K562 (cell line): ENCODE results near the gene LSM11. TPM values are rescaled to one million over a fixed set of nuclear protein-coding genes. Genes with fewer than 3 reads are reported as not detected.

ENCODE experiments used
- ATAC-seq: fragments of 200-7000 bp; cut with Tn5 transposase; 3 replicates; pipeline ENCODE4 v1.9.1; 2020; ENCODE audit warnings: moderate library complexity
- BruUV-seq: library from RNA; stranded (reverse); fragments of 400-500 nt; replicated peaks from 2 replicates; lab custom pipeline; 2021; lab: Mats Ljungman, UMichigan
- CTCF ChIA-PET: fragments of 300-600 bp; formaldehyde crosslinking; extraction: SDS; loops from one replicate; lab custom pipeline; 2021; ENCODE audit warnings: low intra/inter-chr PET ratio; lab: Yijun Ruan, JAX
- POLR2A ChIA-PET: fragments of 300-600, 350-650 bp; sonication (Branson Sonifier 250); formaldehyde crosslinking; extraction: SDS; loops from one replicate; lab custom pipeline; 2021; ENCODE audit warnings: antibody characterized with exemption, inconsistent platforms; lab: Yijun Ruan, JAX
- DNase-seq, 4 experiments: peaks; one replicate each; pipeline versions ENCODE4 v3.0.0 to v3.0.0-alpha.2; 2011 to 2018; ENCODE audit warnings: low spot score in 3 of 4, mixed read lengths in 3 of 4; ENCODE audit errors: extremely low read depth in 1 of 4
- FAIRE-seq: peaks from 2 replicates; lab custom pipeline; 2011; peaks lifted over from hg19 to GRCh38; lab: Jason Lieb, UNC
- H2AFZ ChIP-seq: 2 replicates; pipeline ENCODE4 v1.6.0; 2011; ENCODE audit warnings: low read depth, low read length, control low read depth, inconsistent platforms
- H3K27ac ChIP-seq: fragments of 200-600 bp; 3 replicates; pipeline ENCODE4 v1.8.0; 2011; ENCODE audit warnings: low read depth, mild to moderate bottlenecking, control low read depth, inconsistent platforms, low read length, moderate library complexity, mixed read lengths; ENCODE audit errors: extremely low read depth
- H3K27me3 ChIP-seq, 2 experiments: fragments of 300-600 bp in 1 of 2; 2 replicates in 1 of 2; 3 replicates in 1 of 2; pipeline versions ENCODE4 v1.6.0 to v1.8.0; 2011; ENCODE audit warnings: inconsistent platforms in 2 of 2, low read length in 2 of 2, mild to moderate bottlenecking in 1 of 2, mixed read lengths in 1 of 2, moderate library complexity in 1 of 2; ENCODE audit not compliant: control insufficient read depth in 2 of 2, insufficient read depth in 2 of 2
- H3K36me3 ChIP-seq: fragments of 300-600 bp; 3 replicates; pipeline ENCODE4 v1.8.0; 2011; ENCODE audit warnings: mild to moderate bottlenecking, low read length, inconsistent platforms; ENCODE audit not compliant: control insufficient read depth, insufficient read depth
- H3K4me1 ChIP-seq, 2 experiments: fragments of 200-600 bp in 1 of 2; replicated peaks in 1 of 2; 2 replicates in 1 of 2; 3 replicates in 1 of 2; pipeline versions ENCODE4 v1.5.1 to v1.8.0; 2011; ENCODE audit warnings: inconsistent platforms in 2 of 2, low read length in 2 of 2, mild to moderate bottlenecking in 1 of 2, mixed read lengths in 1 of 2, moderate library complexity in 1 of 2; ENCODE audit not compliant: control insufficient read depth in 2 of 2, insufficient read depth in 2 of 2
- H3K4me2 ChIP-seq: 2 replicates; pipeline ENCODE4 v1.6.1; 2011; ENCODE audit warnings: low read length, control low read depth, inconsistent platforms, mixed read lengths; ENCODE audit not compliant: insufficient read depth
- H3K4me3 ChIP-seq: fragments of 200-600 bp; sonication (generic), shearing (Covaris generic); 2 replicates; pipeline ENCODE4 v1.5.1; 2016; ENCODE audit warnings: control low read depth, inconsistent platforms
- H3K79me2 ChIP-seq: fragments of 200-600 bp; 3 replicates; pipeline ENCODE4 v1.8.0; 2011; ENCODE audit warnings: low read length, inconsistent platforms; ENCODE audit not compliant: control insufficient read depth, insufficient read depth
- H3K9ac ChIP-seq, 2 experiments: 2 replicates each; pipeline versions ENCODE4 v1.6.0 to v1.6.1; 2011; ENCODE audit warnings: low read depth in 2 of 2, low read length in 2 of 2, control low read depth in 1 of 2, inconsistent platforms in 1 of 2, mild to moderate bottlenecking in 1 of 2, mixed read lengths in 1 of 2; ENCODE audit not compliant: insufficient read depth in 1 of 2
- H3K9me1 ChIP-seq: one replicate; pipeline ENCODE4 v1.6.0; 2011; ENCODE audit warnings: inconsistent platforms, mild to moderate bottlenecking, low read length, moderate library complexity; ENCODE audit not compliant: control insufficient read depth, insufficient read depth
- H3K9me3 ChIP-seq: replicated peaks from 2 replicates; pipeline ENCODE4 v1.5.1; 2011; ENCODE audit warnings: low read depth, low read length, inconsistent platforms; ENCODE audit not compliant: control insufficient read depth, insufficient read depth
- H4K20me1 ChIP-seq: replicated peaks from 2 replicates; pipeline ENCODE4 v1.6.1; 2011; ENCODE audit warnings: low read length, inconsistent platforms, mixed read lengths; ENCODE audit not compliant: control insufficient read depth, insufficient read depth
- ARID2 ChIP-seq: fragments of 450-650 bp; IDR thresholded peaks from 2 replicates; pipeline ENCODE4 v1.6.1; 2017; ENCODE audit warnings: antibody characterized with exemption, mild to moderate bottlenecking
- CCAR2 ChIP-seq: fragments of 200-400 bp; formaldehyde crosslinking; IDR thresholded peaks from 2 replicates; pipeline ENCODE4 v1.6.1; 2017; ENCODE audit warnings: mild to moderate bottlenecking, low read depth, low read length
- CEBPG ChIP-seq, 3 experiments: fragments of 200-800 bp in 1 of 3; sonication (Bioruptor generic) in 1 of 3; sonication (generic) in 1 of 3; formaldehyde crosslinking in 1 of 3; IDR thresholded peaks in 2 of 3; conservative IDR thresholded peaks in 1 of 3; 2 replicates each; pipeline versions ENCODE4 v1.6.1 to v1.8.0; 2016 to 2022; ENCODE audit warnings: missing compliant biosample characterization in 2 of 3, missing genetic modification characterization in 2 of 3, mild to moderate bottlenecking in 1 of 3, missing genetic modification reagents in 1 of 3
- MBD2 ChIP-seq: sonication (generic); IDR thresholded peaks from 2 replicates; pipeline ENCODE4 v1.6.1; 2016; ENCODE audit warnings: low read depth, borderline replicate concordance
- NFE2 ChIP-seq: IDR thresholded peaks from 2 replicates; pipeline ENCODE4 v1.6.1; 2014; ENCODE audit warnings: antibody characterized with exemption, low read depth
- PHB ChIP-seq: fragments of 250-450 bp; sonication (Bioruptor Pico); IDR thresholded peaks from 2 replicates; pipeline ENCODE4 v1.5.0; 2021
- PHB2 ChIP-seq: fragments of 450-650 bp; IDR thresholded peaks from 2 replicates; pipeline ENCODE4 v1.6.1; 2017; ENCODE audit warnings: low read depth
- POLR2AphosphoS5 ChIP-seq: IDR thresholded peaks from 2 replicates; pipeline ENCODE4 v1.6.1; 2011; ENCODE audit warnings: mild to moderate bottlenecking, low read depth, low read length, moderate library complexity; ENCODE audit not compliant: control insufficient read depth, insufficient read depth
- POLR2B ChIP-seq: fragments of 450-650 bp; IDR thresholded peaks from 2 replicates; pipeline ENCODE4 v1.6.1; 2018; ENCODE audit warnings: low read depth; ENCODE audit not compliant: partially characterized antibody
- POLR2G ChIP-seq: fragments of 200-400 bp; formaldehyde crosslinking; IDR thresholded peaks from 2 replicates; pipeline ENCODE4 v1.6.1; 2017; ENCODE audit warnings: low read depth, mild to moderate bottlenecking, antibody characterized with exemption, low read length, moderate library complexity
- SAFB2 ChIP-seq: fragments of 200-400 bp; formaldehyde crosslinking; IDR thresholded peaks from 2 replicates; pipeline ENCODE4 v1.6.1; 2018; ENCODE audit warnings: borderline replicate concordance, low read length, low read depth, moderate library complexity; ENCODE audit not compliant: severe bottlenecking
- ZNF24 ChIP-seq: fragments of 450-650 bp; IDR thresholded peaks from 2 replicates; pipeline ENCODE4 v1.6.1; 2016
- ZNF316 ChIP-seq: fragments of 450-650 bp; IDR thresholded peaks from 2 replicates; pipeline ENCODE4 v1.6.1; 2016
- WGBS: fragments of 100-300 bp; shearing (Covaris generic); methylation state at CpG from one replicate; pipeline ENCODE4 v1.1.6; 2016; ENCODE audit warnings: low coverage, mixed read lengths; ENCODE audit not compliant: insufficient coverage; ENCODE audit errors: missing lambda C conversion rate; 5-methylcytosine and 5-hydroxymethylcytosine counted together
- in situ Hi-C: fragments of 300-500 bp; cut with MboI; formaldehyde crosslinking; loops from 4 replicates; pipeline ENCODE4 v1.15.0; 2018; ENCODE audit warnings: inconsistent platforms, mixed read lengths
- intact Hi-C: fragments of 100-400 bp; cut with micrococcal nuclease; formaldehyde crosslinking; loops from 2 replicates; pipeline ENCODE4 v1.14.2; 2022
- polyA plus RNA-seq, 8 experiments: library from polyadenylated mRNA; depleted of rRNA in 4 of 8; stranded (reverse) in 5 of 8; unstranded in 3 of 8; fragments of >200 nt; fragmentation: Nextera tagmentation in 2 of 8; fragmentation: Illumina TruSeq in 1 of 8; extraction: Ambion mirVana in 2 of 8; extraction: Trizol in 1 of 8; gene quantifications; 2 replicates each; pipeline versions ENCODE4 v1.2.1 to v1.2.3, GENCODE V29; 2011 to 2014; ENCODE audit warnings: inconsistent platforms in 1 of 8, missing spikeins in 1 of 8
- total RNA-seq, 7 experiments: library from RNA; depleted of rRNA in 6 of 7; stranded (reverse); fragments of >200 nt in 6 of 7; fragmentation: Illumina TruSeq in 2 of 7; extraction: Trizol in 2 of 7; gene quantifications; 2 replicates each; pipeline versions ENCODE4 v1.2.1 to v1.2.3, GENCODE V29; 2011 to 2021; ENCODE audit warnings: low replicate concordance in 1 of 7
- TF ChIP-seq, protein P1 (sequence below): fragments of 250-450 bp; sonication (Bioruptor Pico); IDR thresholded peaks from 2 replicates; pipeline ENCODE4 v1.8.0; 2021; ENCODE audit warnings: moderate library complexity, mild to moderate bottlenecking, inconsistent platforms

Gene LSM11
- total and polyA plus RNA-seq, 9 of the 15 experiments (the other 6 are each of a cell fraction or from before 2014, with no cell fraction given): 1.8 to 9.4 (median 4.7) TPM

DNA sequence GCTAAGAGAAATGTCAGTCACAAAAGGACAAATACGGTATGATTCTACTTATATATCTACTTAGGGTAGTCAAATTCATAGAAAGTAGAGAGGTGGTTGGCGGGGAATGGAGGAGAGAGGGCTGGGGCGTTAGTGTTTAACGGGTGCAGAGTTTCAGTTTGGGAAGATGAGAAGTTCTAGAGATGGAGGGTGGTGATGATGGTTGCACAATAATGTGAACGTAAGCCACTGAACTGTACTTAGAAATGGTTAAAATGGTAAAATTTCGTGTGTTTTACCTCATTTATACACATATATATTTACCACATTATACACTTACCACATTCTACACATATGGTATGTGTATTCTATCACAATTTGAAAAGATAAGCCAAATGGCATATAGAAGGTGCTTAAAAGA lies 35.7 kb downstream of the LSM11 start (continued):
- no peak for TF ChIP-seq POLR2AphosphoS5
- TF ChIP-seq ZNF24: no peak
- TF ChIP-seq POLR2B: no peak
- no peak for TF ChIP-seq CCAR2
- no peak for TF ChIP-seq ARID2
- TF ChIP-seq POLR2G: no peak
- TF ChIP-seq, protein P1, sequence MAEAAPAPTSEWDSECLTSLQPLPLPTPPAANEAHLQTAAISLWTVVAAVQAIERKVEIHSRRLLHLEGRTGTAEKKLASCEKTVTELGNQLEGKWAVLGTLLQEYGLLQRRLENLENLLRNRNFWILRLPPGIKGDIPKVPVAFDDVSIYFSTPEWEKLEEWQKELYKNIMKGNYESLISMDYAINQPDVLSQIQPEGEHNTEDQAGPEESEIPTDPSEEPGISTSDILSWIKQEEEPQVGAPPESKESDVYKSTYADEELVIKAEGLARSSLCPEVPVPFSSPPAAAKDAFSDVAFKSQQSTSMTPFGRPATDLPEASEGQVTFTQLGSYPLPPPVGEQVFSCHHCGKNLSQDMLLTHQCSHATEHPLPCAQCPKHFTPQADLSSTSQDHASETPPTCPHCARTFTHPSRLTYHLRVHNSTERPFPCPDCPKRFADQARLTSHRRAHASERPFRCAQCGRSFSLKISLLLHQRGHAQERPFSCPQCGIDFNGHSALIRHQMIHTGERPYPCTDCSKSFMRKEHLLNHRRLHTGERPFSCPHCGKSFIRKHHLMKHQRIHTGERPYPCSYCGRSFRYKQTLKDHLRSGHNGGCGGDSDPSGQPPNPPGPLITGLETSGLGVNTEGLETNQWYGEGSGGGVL (CRISPR knock-in tag): no peak
- TF ChIP-seq MBD2: no peak
- TF ChIP-seq CEBPG (CRISPR knock-in tag; IDR thresholded peaks at IDR 0.05): no peak
- 0 out of 4 replicates have a peak, but pooled peaks of 1 of the 2 experiments have one; percentile 28 for TF ChIP-seq CEBPG (tag; conservative IDR thresholded peaks at IDR 0.05 in 1 of 2, IDR thresholded peaks at IDR 0.05 in 1 of 2)

- WGBS: 95% methylated on average over 3 of the region's 3 CpGs
- TF ChIP-seq PHB2 (no peak), PHB (CRISPR knock-in tag) (no peak), SAFB2 (no peak), NFE2 (no peak), MBD2 (no peak), ZNF316 (0 out of 2 replicates have a peak, but pooled peaks have one; percentile 3)
- TF ChIP-seq, all 486 proteins: peak for 1
- ChIA-PET CTCF (no interaction called here), POLR2A (no interaction called here)
- no peak overlapping the region for H3K4me3 ChIP-seq
- no peak for DNase-seq
- no peaks in the 10 kb centered on the region for H3K9me3 ChIP-seq
- H3K79me2 ChIP-seq: no peaks in the 10 kb centered on the region
- peaks cover 46% of the 10 kb centered on the region for H3K36me3 ChIP-seq
- intact Hi-C loops (no loop called here), in situ Hi-C loops (no loop called here)
- no peaks in the 10 kb centered on the region for H4K20me1 ChIP-seq
- H3K9me1 ChIP-seq: no peaks in the 10 kb centered on the region
- no peak overlapping the region for H2AFZ ChIP-seq
- BruUV-seq: no TSS peak
- ATAC-seq: no peak
- no peak for FAIRE-seq
- H3K27me3 ChIP-seq: no peaks in the 10 kb centered on the region
- H3K9ac ChIP-seq: no peak overlapping the region
- H3K4me2 ChIP-seq: no peak overlapping the region
- H3K4me1 ChIP-seq: no peaks in the 10 kb centered on the region
- no peak overlapping the region for H3K27ac ChIP-seq
Measured at GRCh38 chr5:157785801-157786200, 42.3 kb downstream of the LSM11 start.
